ENCODE results near the gene ZBTB7A.

Gene ZBTB7A

DNA sequence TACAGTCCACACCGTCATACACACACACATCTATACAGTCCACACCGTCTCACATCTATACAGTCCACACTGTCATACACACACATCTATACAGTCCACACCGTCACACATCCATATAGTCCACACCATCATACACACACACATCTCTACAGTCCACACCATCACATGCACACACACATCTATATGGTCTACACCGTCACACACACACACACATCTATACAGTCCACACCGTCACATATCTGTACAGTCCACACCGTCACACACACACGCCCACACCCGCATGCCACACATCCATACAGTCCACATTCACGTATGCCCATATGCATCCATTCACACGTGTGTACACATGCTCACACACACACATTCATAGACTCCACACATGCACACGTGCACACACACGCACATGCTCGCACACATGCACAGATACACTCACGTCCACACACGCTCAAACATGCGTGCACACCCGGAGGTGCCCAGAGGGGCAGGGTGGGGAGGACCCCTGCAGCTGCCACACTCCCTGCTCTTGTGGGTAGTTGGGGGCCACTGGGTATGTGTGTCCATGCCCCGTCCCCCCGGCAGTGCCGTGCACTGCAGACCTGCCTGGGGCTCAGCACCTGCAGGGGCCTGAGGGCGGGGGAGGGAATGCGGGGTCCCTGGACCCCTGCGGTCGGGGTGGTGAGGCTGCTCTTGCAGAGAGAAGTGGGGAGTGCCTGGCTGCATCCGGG, 30.0 kb downstream of the ZBTB7A start:
- no peak for DNase-seq (ENCODE audit: low read depth)

- no peak for DNase-seq (ENCODE audit: low read depth)
Observed at GRCh38 chr19:4035582-4035981, 31.1 kb downstream of the ZBTB7A start.

GRCh38 chr19:4035018-4035566, 31.6 kb downstream of the ZBTB7A start:
- no peak for DNase-seq (ENCODE audit: low read depth)

- DNase-seq (ENCODE audit: low read depth): no peak
Observed at GRCh38 chr19:4034048-4035017, 32.4 kb downstream of the ZBTB7A start.

DNA sequence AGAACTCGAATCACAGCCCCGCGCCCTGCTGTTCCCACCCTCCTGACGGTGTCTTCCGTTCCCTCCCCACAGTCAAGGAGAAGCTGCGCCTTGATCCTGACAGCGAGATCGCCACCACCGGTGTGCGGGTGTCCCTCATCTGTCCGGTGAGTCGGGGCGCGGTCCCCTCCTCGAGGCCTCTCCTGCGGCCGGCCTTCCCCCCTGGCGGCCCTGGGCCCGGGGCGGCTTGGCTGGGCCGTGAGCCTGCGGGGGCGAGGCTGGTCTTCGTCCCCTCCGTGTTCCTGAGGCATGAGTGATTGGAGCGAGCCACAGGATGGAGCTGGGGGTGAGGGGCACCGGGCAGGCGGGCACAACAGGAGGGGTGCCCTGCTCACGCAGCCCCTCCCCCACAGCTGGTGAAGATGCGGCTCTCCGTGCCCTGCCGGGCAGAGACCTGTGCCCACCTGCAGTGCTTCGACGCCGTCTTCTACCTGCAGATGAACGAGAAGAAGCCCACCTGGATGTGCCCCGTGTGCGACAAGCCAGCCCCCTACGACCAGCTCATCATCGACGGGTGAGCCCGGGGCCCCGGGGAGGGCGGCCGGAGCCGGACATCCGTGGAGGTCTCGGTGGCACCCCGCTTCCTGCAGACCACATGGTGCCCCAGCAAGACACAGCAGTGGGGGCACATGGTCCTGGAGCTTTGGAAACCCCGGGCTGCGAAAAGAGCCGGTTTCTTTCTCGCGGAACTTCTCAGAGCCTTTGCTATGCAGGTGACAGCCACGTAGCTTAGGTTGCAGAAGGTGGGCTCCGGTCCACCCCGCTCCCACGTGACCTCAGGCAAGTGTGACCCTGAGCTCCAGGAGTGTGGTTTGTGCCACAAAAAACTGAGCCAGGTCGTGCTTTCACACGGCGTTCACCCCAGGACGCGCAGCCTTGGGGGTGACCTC, 33.4 kb downstream of the ZBTB7A start:
- no peak for DNase-seq (ENCODE audit: low read depth)

- DNase-seq (ENCODE audit: low read depth): no peak
Observed at GRCh38 chr19:4032436-4032835, 34.3 kb downstream of the ZBTB7A start.

DNA sequence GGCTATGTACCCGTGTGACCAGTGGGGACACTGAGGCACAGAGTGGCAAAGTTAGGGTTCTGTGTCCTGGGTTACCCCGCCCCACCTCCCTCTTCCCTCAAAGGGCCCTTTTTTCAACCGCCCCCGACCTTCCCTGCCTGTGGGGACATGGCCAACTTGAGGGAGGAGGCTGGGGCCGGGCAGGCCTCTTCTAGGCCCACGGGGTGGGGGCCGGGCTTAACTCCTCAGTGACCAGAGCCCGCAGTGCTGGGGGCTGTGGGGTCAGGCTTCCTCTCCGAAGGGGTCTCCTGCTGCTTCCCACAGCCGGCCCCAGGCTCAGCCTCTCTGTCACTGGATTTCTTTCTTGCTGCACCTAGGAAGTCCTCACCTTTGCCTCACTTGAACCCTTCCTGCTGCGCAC, 35.3 kb downstream of the ZBTB7A start:
- no peak for DNase-seq (ENCODE audit: low read depth)

DNA sequence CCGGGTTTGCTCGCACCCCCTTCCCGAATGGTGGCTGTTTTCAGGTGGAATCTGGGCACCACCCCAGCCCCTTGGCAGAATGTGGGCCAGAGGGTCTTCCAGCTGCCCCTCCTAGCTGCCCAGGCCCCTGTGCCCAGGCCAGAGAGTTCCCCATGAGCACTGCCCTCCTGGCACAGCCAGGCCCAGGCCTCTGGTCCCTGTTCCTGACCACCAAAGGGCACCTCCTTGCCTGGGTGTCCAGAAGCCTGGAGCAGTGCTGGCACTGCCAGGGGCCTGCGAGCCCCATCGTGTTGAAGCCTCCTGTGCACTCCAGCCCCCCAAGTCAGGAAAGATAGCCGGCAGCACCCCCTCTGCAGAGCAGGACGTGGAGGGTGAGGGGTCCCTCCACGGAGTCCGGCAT, 35.7 kb downstream of the ZBTB7A start:
- no peak for DNase-seq (ENCODE audit: low read depth)

GRCh38 chr19:4030552-4030951, 36.1 kb downstream of the ZBTB7A start:
- no peak for DNase-seq (ENCODE audit: low read depth)

DNA sequence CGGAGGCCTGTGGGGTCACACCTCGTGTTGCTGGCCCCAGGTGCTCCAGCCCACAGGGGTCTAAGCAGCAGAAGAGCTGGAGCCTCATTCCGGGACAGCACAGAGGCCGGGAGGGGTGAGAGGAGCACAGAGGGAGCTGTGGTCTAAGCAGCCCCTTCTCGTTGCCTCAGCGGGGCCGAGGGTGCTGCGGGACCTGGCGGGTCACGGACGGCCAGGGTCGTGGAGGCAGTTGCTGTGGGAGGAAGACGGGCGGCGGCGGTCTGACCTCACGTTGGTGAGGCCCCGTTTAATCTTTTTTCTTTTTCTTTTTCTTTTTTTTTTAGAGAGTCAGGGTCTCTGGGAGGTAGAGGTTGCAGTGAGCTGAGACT, 37.5 kb downstream of the ZBTB7A start:
- no peak for DNase-seq (ENCODE audit: low read depth)

GRCh38 chr19:4028334-4029246, 38.1 kb downstream of the ZBTB7A start:
- DNase-seq (ENCODE audit: low read depth): no peak

GRCh38 chr19:4027146-4027545, 39.6 kb downstream of the ZBTB7A start:
- no peak for DNase-seq (ENCODE audit: low read depth)

DNA sequence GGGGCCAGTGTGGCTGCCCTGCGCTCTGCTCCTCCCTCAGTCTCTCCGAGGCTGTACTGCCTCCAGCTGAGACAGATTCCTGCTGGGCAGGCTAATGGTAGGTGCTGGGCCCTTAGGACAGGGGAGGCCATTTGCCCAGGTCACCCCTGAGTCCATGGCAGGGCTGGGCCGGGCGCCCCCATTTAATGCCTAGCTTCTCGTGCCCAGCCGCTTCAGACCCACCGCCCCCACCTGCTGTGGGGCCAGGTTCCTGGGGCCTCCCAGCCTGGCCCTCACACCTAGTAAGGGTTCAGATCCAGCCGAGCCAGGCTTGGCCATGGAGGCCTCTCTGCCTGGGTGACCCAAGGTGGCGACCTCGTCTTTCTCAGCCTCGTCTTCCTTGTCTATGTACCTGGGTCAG, 41.4 kb downstream of the ZBTB7A start:
- no peak for DNase-seq (ENCODE audit: low read depth)

- DNase-seq (ENCODE audit: low read depth): no peak
Observed at GRCh38 chr19:4023600-4024398, 42.9 kb downstream of the ZBTB7A start.

- no peak for DNase-seq (ENCODE audit: low read depth)
Observed at GRCh38 chr19:4019578-4019977, 47.1 kb downstream of the ZBTB7A start.

DNA sequence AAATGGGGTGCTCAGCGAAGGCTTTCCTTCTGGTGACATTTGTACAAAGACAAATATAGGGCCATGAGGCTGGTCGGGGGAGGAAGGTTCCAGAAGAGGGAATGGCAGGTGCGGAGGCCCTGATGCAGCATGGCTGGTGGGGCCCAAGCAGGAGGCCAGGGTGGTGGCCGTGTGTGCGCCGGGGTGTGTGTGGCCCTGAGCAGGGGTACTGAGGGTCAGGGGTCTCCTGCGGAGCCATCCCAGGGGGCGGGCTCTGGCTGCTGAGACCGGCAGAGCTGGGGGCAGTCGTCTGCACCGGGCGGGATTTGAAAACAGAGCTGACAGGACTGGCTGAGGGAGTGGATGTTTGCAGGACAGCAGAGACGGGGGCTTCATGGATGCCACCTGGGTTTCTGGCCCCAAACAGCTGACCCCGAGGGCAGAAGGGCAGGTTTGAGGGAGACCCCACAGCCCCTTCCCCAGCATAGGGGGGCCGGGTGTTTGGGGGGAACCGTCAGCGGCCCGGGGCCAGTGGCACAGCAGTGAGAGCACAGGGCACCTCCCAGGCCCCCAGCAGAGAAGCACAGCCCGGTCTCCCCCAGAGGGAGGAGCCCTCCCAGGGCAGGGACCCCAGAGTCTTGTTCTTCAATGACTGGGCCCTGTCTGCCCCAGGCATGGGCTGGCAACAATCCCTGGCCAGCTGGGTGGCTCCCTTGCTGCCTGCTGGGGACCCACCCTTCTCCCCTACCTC, 47.8 kb downstream of the ZBTB7A start:
- DNase-seq (ENCODE audit: low read depth): no peak

GRCh38 chr19:4018140-4018613, 48.5 kb downstream of the ZBTB7A start:
- DNase-seq (ENCODE audit: low read depth): no peak

DNA sequence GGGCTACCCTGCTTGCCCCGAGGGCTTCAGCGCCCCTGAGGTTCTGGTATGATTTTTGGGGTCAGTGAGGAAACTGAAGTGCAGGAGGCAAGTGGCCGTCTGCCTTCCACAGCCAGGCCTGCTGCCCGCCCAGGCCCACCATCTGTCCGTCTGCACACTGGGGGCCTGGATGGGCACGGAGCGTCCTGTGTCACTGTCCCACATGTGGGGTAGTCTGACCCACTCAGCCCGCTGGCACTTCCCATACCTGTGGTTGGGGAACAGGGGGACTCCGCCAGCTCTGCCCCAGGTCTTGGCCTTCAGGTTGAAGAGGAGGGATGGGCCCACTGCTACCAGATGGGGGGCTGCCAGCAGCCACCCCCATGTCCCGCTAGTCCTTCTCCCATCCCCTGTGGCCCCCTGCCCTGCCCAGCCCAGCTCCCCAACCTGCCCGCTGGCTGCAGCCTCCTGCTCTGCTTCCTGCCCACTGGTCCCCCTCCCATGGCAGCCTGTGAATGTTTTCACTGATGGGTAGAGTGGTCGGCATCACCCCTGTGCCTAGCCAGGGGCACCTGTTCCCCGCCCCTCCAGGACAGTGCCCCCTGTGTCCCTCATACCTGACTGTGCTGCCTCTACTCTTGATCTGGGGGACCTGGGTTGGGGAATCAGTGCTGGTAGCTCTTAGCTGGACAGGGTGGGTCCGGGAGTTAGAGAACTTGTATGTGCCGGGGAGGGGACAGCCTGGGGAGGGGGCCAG, 49.6 kb downstream of the ZBTB7A start:
- DNase-seq (ENCODE audit: low read depth): no peak

Measured in T follicular helper cell (primary cell).